CD4-positive, alpha-beta T cell treated with Interleukin-1 beta for 1 hour (primary cell): ENCODE measurements around the gene CYP2C18.
"Not testable (repeated sequence)": the region's sequence is repeated elsewhere in the genome, so short reads cannot be mapped to it uniquely, and the experiment has no call there.

ENCODE experiments used
- DNase-seq, 2 donors: peaks; one replicate each; pipeline ENCODE4 v3.0.0-alpha.2; 2020 to 2022

Gene CYP2C18

GRCh38 chr10:94683214-94684054 lies at the start of gene CYP2C18:
Gene CYP2C18 (plus strand): TSS chr10:94683729. CDS start chr10:94683820, 91 bp downstream.
- no peak for DNase-seq

- DNase-seq: not testable (repeated sequence)
Measured at GRCh38 chr10:94638097-94638496, 45.4 kb upstream of the CYP2C18 start.

GRCh38 chr10:94639902-94640301 lies 43.6 kb upstream of the CYP2C18 start:
- DNase-seq: no peak

GRCh38 chr10:94640562-94640961 lies 43.0 kb upstream of the CYP2C18 start:
- no peak for DNase-seq

- no peak for DNase-seq
Measured at GRCh38 chr10:94641480-94641879, 42.0 kb upstream of the CYP2C18 start.

- DNase-seq: no peak
Measured at GRCh38 chr10:94644352-94644751, 39.2 kb upstream of the CYP2C18 start.

- DNase-seq: no peak
Measured at GRCh38 chr10:94645285-94645684, 38.2 kb upstream of the CYP2C18 start.

GRCh38 chr10:94655201-94655600 lies 28.3 kb upstream of the CYP2C18 start:
- not testable (repeated sequence) for DNase-seq

GRCh38 chr10:94663061-94663460 lies 20.5 kb upstream of the CYP2C18 start:
- DNase-seq: not testable (repeated sequence)

- no peak for DNase-seq
Measured at GRCh38 chr10:94666391-94667102, 17.0 kb upstream of the CYP2C18 start.

- DNase-seq: no peak
Measured at GRCh38 chr10:94673614-94674321, 9.8 kb upstream of the CYP2C18 start.

- no peak for DNase-seq
Measured at GRCh38 chr10:94676496-94676895, 7.0 kb upstream of the CYP2C18 start.

- DNase-seq: no peak
Measured at GRCh38 chr10:94677691-94678090, 5.8 kb upstream of the CYP2C18 start.

- DNase-seq: no peak
Measured at GRCh38 chr10:94678475-94678874, 5.1 kb upstream of the CYP2C18 start.

GRCh38 chr10:94680544-94680943 lies 3.0 kb upstream of the CYP2C18 start:
- no peak for DNase-seq

- not testable (repeated sequence) for DNase-seq
Measured at GRCh38 chr10:94682636-94683035, 893 bp upstream of the CYP2C18 start.

- no peak for DNase-seq
Measured at GRCh38 chr10:94687625-94688248, 4.2 kb downstream of the CYP2C18 start.

GRCh38 chr10:94706089-94706488 lies 22.6 kb downstream of the CYP2C18 start:
- DNase-seq: no peak

GRCh38 chr10:94710578-94710977 lies 27.0 kb downstream of the CYP2C18 start:
- no peak for DNase-seq

GRCh38 chr10:94725871-94726270 lies 42.3 kb downstream of the CYP2C18 start:
- no peak for DNase-seq

GRCh38 chr10:94735197-94735596 lies 51.7 kb downstream of the CYP2C18 start:
- DNase-seq: no peak

- DNase-seq: no peak
Measured at GRCh38 chr10:94738588-94738987, 55.1 kb downstream of the CYP2C18 start.

GRCh38 chr10:94747137-94747536 lies 63.6 kb downstream of the CYP2C18 start:
- DNase-seq: no peak
